ENCODE data around the gene EGFL6.

DNA sequence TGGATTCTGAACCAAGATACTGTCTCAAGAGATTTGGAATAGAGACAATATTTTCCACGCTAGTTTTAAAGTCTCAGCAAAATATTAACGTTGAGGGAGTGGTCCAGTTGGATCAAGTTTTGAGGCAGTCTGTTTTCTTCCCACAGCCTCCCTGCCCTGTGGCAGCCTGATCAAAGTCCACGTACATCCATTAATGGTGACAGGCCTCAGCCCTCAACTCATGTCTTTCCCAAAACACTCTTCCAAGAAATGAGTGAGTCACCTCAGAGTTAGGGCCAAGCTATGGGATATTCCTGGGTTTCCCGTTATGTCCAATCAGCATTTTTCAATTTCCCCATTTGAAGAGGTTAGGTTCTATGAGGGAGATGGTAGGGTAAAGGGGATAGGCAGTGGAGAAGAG lies 28.5 kb downstream of the EGFL6 start:
- TF ChIP-seq, protein P1, sequence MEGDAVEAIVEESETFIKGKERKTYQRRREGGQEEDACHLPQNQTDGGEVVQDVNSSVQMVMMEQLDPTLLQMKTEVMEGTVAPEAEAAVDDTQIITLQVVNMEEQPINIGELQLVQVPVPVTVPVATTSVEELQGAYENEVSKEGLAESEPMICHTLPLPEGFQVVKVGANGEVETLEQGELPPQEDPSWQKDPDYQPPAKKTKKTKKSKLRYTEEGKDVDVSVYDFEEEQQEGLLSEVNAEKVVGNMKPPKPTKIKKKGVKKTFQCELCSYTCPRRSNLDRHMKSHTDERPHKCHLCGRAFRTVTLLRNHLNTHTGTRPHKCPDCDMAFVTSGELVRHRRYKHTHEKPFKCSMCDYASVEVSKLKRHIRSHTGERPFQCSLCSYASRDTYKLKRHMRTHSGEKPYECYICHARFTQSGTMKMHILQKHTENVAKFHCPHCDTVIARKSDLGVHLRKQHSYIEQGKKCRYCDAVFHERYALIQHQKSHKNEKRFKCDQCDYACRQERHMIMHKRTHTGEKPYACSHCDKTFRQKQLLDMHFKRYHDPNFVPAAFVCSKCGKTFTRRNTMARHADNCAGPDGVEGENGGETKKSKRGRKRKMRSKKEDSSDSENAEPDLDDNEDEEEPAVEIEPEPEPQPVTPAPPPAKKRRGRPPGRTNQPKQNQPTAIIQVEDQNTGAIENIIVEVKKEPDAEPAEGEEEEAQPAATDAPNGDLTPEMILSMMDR (conservative IDR thresholded peaks at IDR 0.05; ENCODE audit: low read length): no peak
- TF ChIP-seq EZH2phosphoT487 (IDR thresholded peaks at IDR 0.05; ENCODE audit: borderline replicate concordance): no peak

All from Loucy (cell line).